ENCODE results near the gene REXO4. TPM values are rescaled to one million over a fixed set of nuclear protein-coding genes. Genes with fewer than 3 reads are reported as not detected.

The REXO4 gene
- total and polyA plus RNA-seq, 2 of the 8 experiments (the other 6 are each of a cell fraction or from before 2014, with no cell fraction given) = 19.1 to 38.3 TPM

DNA sequence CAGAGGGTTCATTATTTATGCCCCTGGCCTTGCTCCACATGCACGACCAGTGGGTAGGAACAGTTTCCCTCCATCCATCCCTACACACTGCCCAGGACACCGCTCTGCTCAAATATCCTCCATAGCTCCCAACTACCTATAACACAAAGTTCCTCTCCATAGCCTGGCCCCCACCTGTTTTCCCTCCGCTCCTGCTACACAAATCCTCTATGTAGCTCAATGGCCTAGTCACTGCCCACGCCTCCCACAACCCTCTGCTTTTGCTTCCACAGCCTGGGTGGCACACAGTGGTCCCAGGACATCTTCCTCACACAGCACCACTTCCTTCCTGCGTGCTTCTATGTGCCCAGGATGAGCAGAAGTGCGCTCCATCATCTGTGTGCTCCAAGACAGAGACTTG, 20.4 kb downstream of the REXO4 start (continued):
- TF ChIP-seq SP4 (IDR thresholded peaks at IDR 0.05; ENCODE audit: low read length) (no peak), SP1 (IDR thresholded peaks at IDR 0.05; ENCODE audit: low read depth, low read length) (no peak), KDM5A (IDR thresholded peaks at IDR 0.05; ENCODE audit: low read length) (no peak), KDM1A (IDR thresholded peaks at IDR 0.05; ENCODE audit: borderline replicate concordance, low read length) (no peak), NRF1 (IDR thresholded peaks at IDR 0.05; ENCODE audit: low read depth, low read length) (no peak), SIX5 (IDR thresholded peaks at IDR 0.05; ENCODE audit: low read depth, low read length) (no peak)

Data from H1 (cell line).